Stimulated activated memory B cell treated with anti-CD40 and anti-IgM and Interleukin-4, amounts not matched to agents 10 μg/mL and 1 μg/mL and 100 μg/mL, for 72 hours (primary cell): Measurements from ENCODE around the gene CD247.

ENCODE experiments used
- ATAC-seq: fragments of 150-1000 bp; cut with Tn5 transposase; 2 replicates; pipeline ENCODE4 v1.10.0; 2021
- H3K27ac Mint-ChIP-seq: one replicate; pipeline ENCODE4 v1.8.0; 2022; ENCODE audit warnings: mild to moderate bottlenecking, mixed read lengths
- H3K27me3 Mint-ChIP-seq: one replicate; pipeline ENCODE4 v1.8.0; 2022; ENCODE audit warnings: mixed read lengths
- H3K36me3 Mint-ChIP-seq: one replicate; pipeline ENCODE4 v1.8.0; 2022; ENCODE audit warnings: mixed read lengths
- H3K4me1 Mint-ChIP-seq: one replicate; pipeline ENCODE4 v1.8.0; 2022; ENCODE audit warnings: mixed read lengths
- H3K4me3 Mint-ChIP-seq: one replicate; pipeline ENCODE4 v1.8.0; 2022; ENCODE audit warnings: mild to moderate bottlenecking, moderate library complexity, mixed read lengths
- H3K9me3 Mint-ChIP-seq: one replicate; pipeline ENCODE4 v1.8.0; 2022; ENCODE audit warnings: mixed read lengths

The CD247 gene

GRCh38 chr1:167546935-167547334 lies 28.6 kb upstream of the CD247 start:
- H3K4me3 Mint-ChIP-seq, result no peak overlapping the region
- no peaks in the 10 kb centered on the region for H3K9me3 Mint-ChIP-seq
- H3K4me1 Mint-ChIP-seq, result peaks cover 6% of the 10 kb centered on the region
- H3K36me3 Mint-ChIP-seq, result peaks cover 38% of the 10 kb centered on the region
- H3K27me3 Mint-ChIP-seq, result no peaks in the 10 kb centered on the region
- no peak for ATAC-seq
- no peak overlapping the region for H3K27ac Mint-ChIP-seq

GRCh38 chr1:167545349-167545748 lies 27.0 kb upstream of the CD247 start:
- no peak for ATAC-seq
- Mint-ChIP-seq H3K4me3 (no peak overlapping the region), H3K27ac (no peak overlapping the region), H3K27me3 (no peaks in the 10 kb centered on the region), H3K9me3 (no peaks in the 10 kb centered on the region), H3K36me3 (peaks cover 44% of the 10 kb centered on the region), H3K4me1 (peaks cover 10% of the 10 kb centered on the region)

GRCh38 chr1:167544447-167545093 lies 26.2 kb upstream of the CD247 start:
- Mint-ChIP-seq H3K4me1 (peaks cover 18% of the 10 kb centered on the region), H3K27ac (no peak overlapping the region), H3K27me3 (no peaks in the 10 kb centered on the region), H3K9me3 (no peaks in the 10 kb centered on the region), H3K4me3 (no peak overlapping the region), H3K36me3 (peaks cover 44% of the 10 kb centered on the region)
- no peak for ATAC-seq

- Mint-ChIP-seq H3K27me3 (no peaks in the 10 kb centered on the region), H3K4me1 (peaks cover 24% of the 10 kb centered on the region), H3K36me3 (peaks cover 44% of the 10 kb centered on the region), H3K27ac (no peak overlapping the region), H3K9me3 (no peaks in the 10 kb centered on the region), H3K4me3 (no peak overlapping the region)
- ATAC-seq, result no peak
Observed at GRCh38 chr1:167543199-167543990, 25.1 kb upstream of the CD247 start.

- no peak overlapping the region for H3K4me3 Mint-ChIP-seq
- no peaks in the 10 kb centered on the region for H3K27me3 Mint-ChIP-seq
- ATAC-seq, result no peak
- no peaks in the 10 kb centered on the region for H3K9me3 Mint-ChIP-seq
- H3K36me3 Mint-ChIP-seq, result peaks cover 37% of the 10 kb centered on the region
- H3K27ac Mint-ChIP-seq, result no peak overlapping the region
- H3K4me1 Mint-ChIP-seq, result peaks cover 25% of the 10 kb centered on the region
Observed at GRCh38 chr1:167542109-167543032, 24.0 kb upstream of the CD247 start.

- ATAC-seq, result no peak
- no peaks in the 10 kb centered on the region for H3K27me3 Mint-ChIP-seq
- no peaks in the 10 kb centered on the region for H3K9me3 Mint-ChIP-seq
- H3K27ac Mint-ChIP-seq, result no peak overlapping the region
- H3K4me3 Mint-ChIP-seq, result no peak overlapping the region
- H3K4me1 Mint-ChIP-seq, result peaks cover 25% of the 10 kb centered on the region
- peaks cover 31% of the 10 kb centered on the region for H3K36me3 Mint-ChIP-seq
Observed at GRCh38 chr1:167541610-167542009, 23.3 kb upstream of the CD247 start.

GRCh38 chr1:167541003-167541402 lies 22.7 kb upstream of the CD247 start:
- Mint-ChIP-seq H3K4me1 (peaks cover 25% of the 10 kb centered on the region), H3K36me3 (peaks cover 26% of the 10 kb centered on the region), H3K4me3 (no peak overlapping the region), H3K27me3 (no peaks in the 10 kb centered on the region), H3K9me3 (no peaks in the 10 kb centered on the region), H3K27ac (no peak overlapping the region)
- ATAC-seq, result no peak

- H3K36me3 Mint-ChIP-seq, result peaks cover 6% of the 10 kb centered on the region
- peaks cover 25% of the 10 kb centered on the region for H3K4me1 Mint-ChIP-seq
- H3K4me3 Mint-ChIP-seq, result no peak overlapping the region
- peaks cover 7% of the 10 kb centered on the region for H3K27me3 Mint-ChIP-seq
- no peak for ATAC-seq
- H3K9me3 Mint-ChIP-seq, result no peaks in the 10 kb centered on the region
- peak overlapping the region; percentile 72 for H3K27ac Mint-ChIP-seq
Observed at GRCh38 chr1:167538657-167539056, 20.3 kb upstream of the CD247 start.

- no peak overlapping the region for H3K4me3 Mint-ChIP-seq
- no peaks in the 10 kb centered on the region for H3K36me3 Mint-ChIP-seq
- peaks cover 7% of the 10 kb centered on the region for H3K27me3 Mint-ChIP-seq
- peaks cover 5% of the 10 kb centered on the region for H3K4me1 Mint-ChIP-seq
- no peaks in the 10 kb centered on the region for H3K9me3 Mint-ChIP-seq
- H3K27ac Mint-ChIP-seq, result no peak overlapping the region
- ATAC-seq, result peak; percentile 60
Observed at GRCh38 chr1:167533851-167534300, 15.5 kb upstream of the CD247 start.

GRCh38 chr1:167532964-167533824 lies 14.9 kb upstream of the CD247 start:
- no peak for ATAC-seq
- Mint-ChIP-seq H3K4me3 (no peak overlapping the region), H3K36me3 (no peaks in the 10 kb centered on the region), H3K9me3 (no peaks in the 10 kb centered on the region), H3K4me1 (no peaks in the 10 kb centered on the region), H3K27ac (no peak overlapping the region), H3K27me3 (peaks cover 7% of the 10 kb centered on the region)

GRCh38 chr1:167532375-167532774 lies 14.0 kb upstream of the CD247 start:
- H3K27ac Mint-ChIP-seq, result no peak overlapping the region
- H3K4me1 Mint-ChIP-seq, result no peaks in the 10 kb centered on the region
- ATAC-seq, result no peak
- no peaks in the 10 kb centered on the region for H3K36me3 Mint-ChIP-seq
- H3K9me3 Mint-ChIP-seq, result no peaks in the 10 kb centered on the region
- no peak overlapping the region for H3K4me3 Mint-ChIP-seq
- H3K27me3 Mint-ChIP-seq, result peaks cover 7% of the 10 kb centered on the region

- no peak overlapping the region for H3K27ac Mint-ChIP-seq
- no peak overlapping the region for H3K4me3 Mint-ChIP-seq
- ATAC-seq, result no peak
- H3K27me3 Mint-ChIP-seq, result peaks cover under 1% of the 10 kb centered on the region
- no peaks in the 10 kb centered on the region for H3K4me1 Mint-ChIP-seq
- no peaks in the 10 kb centered on the region for H3K9me3 Mint-ChIP-seq
- no peaks in the 10 kb centered on the region for H3K36me3 Mint-ChIP-seq
Observed at GRCh38 chr1:167529829-167530474, 11.6 kb upstream of the CD247 start.

GRCh38 chr1:167528057-167528728 lies 9.9 kb upstream of the CD247 start:
- ATAC-seq, result no peak

More at GRCh38 chr1:167528057-167528728, 9.9 kb upstream of the CD247 start:
- no peaks in the 10 kb centered on the region for H3K27me3 Mint-ChIP-seq
- H3K4me3 Mint-ChIP-seq, result no peak overlapping the region
- no peaks in the 10 kb centered on the region for H3K4me1 Mint-ChIP-seq
- H3K27ac Mint-ChIP-seq, result no peak overlapping the region
- peaks cover 3% of the 10 kb centered on the region for H3K9me3 Mint-ChIP-seq
- H3K36me3 Mint-ChIP-seq, result no peaks in the 10 kb centered on the region
